K562 (cell line): Measurements from ENCODE around the gene LSM12. TPM values are rescaled to one million over a fixed set of nuclear protein-coding genes. Genes with fewer than 3 reads are reported as not detected.

Experiments
- ADNP ChIP-seq: fragments of 200-800 bp; sonication (Bioruptor generic); IDR thresholded peaks from 2 replicates; pipeline ENCODE4 v1.6.1; 2016; ENCODE audit warnings: missing genetic modification characterization, missing compliant biosample characterization
- ARID3A ChIP-seq: IDR thresholded peaks from 2 replicates; pipeline ENCODE4 v1.6.1; 2012; ENCODE audit warnings: low read depth, low read length, improper control_type of control experiment, borderline replicate concordance
- ARNT ChIP-seq, 2 experiments: fragments of 450-650 bp; IDR thresholded peaks; 2 replicates each; pipeline ENCODE4 v1.6.1; 2016; ENCODE audit warnings: mild to moderate bottlenecking in 1 of 2
- BDP1 ChIP-seq: IDR thresholded peaks from 3 replicates; pipeline ENCODE4 v1.6.1; 2011; ENCODE audit not compliant: insufficient read length, insufficient read depth
- BRD9 ChIP-seq: fragments of 450-650 bp; IDR thresholded peaks from 2 replicates; pipeline ENCODE4 v1.6.1; 2018; ENCODE audit warnings: low read depth; ENCODE audit not compliant: partially characterized antibody
- CBFA2T2 ChIP-seq: fragments of 450-650 bp; conservative IDR thresholded peaks from 2 replicates; pipeline ENCODE4 v1.6.1; 2017; ENCODE audit warnings: mild to moderate bottlenecking
- ELF4 ChIP-seq: fragments of 450-650 bp; formaldehyde crosslinking; IDR thresholded peaks from 2 replicates; pipeline ENCODE4 v1.4.0; 2022; ENCODE audit warnings: missing genetic modification characterization
- GATA2 ChIP-seq: sonication (generic); formaldehyde crosslinking; IDR thresholded peaks from 2 replicates; pipeline ENCODE4 v1.4.0; 2020; ENCODE audit warnings: mild to moderate bottlenecking, missing genetic modification reagents
- GTF2F1 ChIP-seq: IDR thresholded peaks from 2 replicates; pipeline ENCODE4 v1.6.1; 2011; ENCODE audit warnings: low read depth, low read length, improper control_type of control experiment
- HDAC3 ChIP-seq: fragments of 450-650 bp; IDR thresholded peaks from 2 replicates; pipeline ENCODE4 v1.6.1; 2018; ENCODE audit warnings: borderline replicate concordance, mild to moderate bottlenecking, moderate library complexity; ENCODE audit not compliant: partially characterized antibody
- HDAC6 ChIP-seq: IDR thresholded peaks from 2 replicates; pipeline ENCODE4 v1.6.1; 2012; ENCODE audit warnings: low read depth, mild to moderate bottlenecking, control low read depth, inconsistent platforms, low read length, moderate library complexity
- HOXB6 ChIP-seq: fragments of 250-450 bp; sonication (Bioruptor Pico); IDR thresholded peaks from 2 replicates; pipeline ENCODE4 v1.5.1; 2022; ENCODE audit warnings: mild to moderate bottlenecking, borderline replicate concordance
- L3MBTL2 ChIP-seq: fragments of 450-650 bp; IDR thresholded peaks from 2 replicates; pipeline ENCODE4 v1.6.1; 2016; ENCODE audit warnings: mild to moderate bottlenecking, moderate library complexity
- PHTF2 ChIP-seq: fragments of 250-450 bp; sonication (Bioruptor Pico); IDR thresholded peaks from 2 replicates; pipeline ENCODE4 v1.5.0; 2021; ENCODE audit warnings: mild to moderate bottlenecking
- POLR2B ChIP-seq: fragments of 450-650 bp; IDR thresholded peaks from 2 replicates; pipeline ENCODE4 v1.6.1; 2018; ENCODE audit warnings: low read depth; ENCODE audit not compliant: partially characterized antibody
- POU5F1 ChIP-seq: fragments of 150-350 bp; IDR thresholded peaks from 2 replicates; pipeline ENCODE4 v1.6.1; 2014; ENCODE audit warnings: borderline replicate concordance, low read length, low read depth, mild to moderate bottlenecking; ENCODE audit not compliant: partially characterized antibody
- RFX7 ChIP-seq: fragments of 250-450 bp; sonication (Bioruptor Pico); IDR thresholded peaks from 2 replicates; pipeline ENCODE4 v1.5.1; 2021; ENCODE audit warnings: mild to moderate bottlenecking
- RNF2 ChIP-seq: sonication (generic); IDR thresholded peaks from 2 replicates; pipeline ENCODE4 v1.6.1; 2016
- SMARCA4 ChIP-seq: fragments of 450-650 bp; IDR thresholded peaks from 2 replicates; pipeline ENCODE4 v1.6.1; 2016
- SMC3 ChIP-seq: conservative IDR thresholded peaks from 2 replicates; pipeline ENCODE4 v1.6.1; 2011; ENCODE audit warnings: low read depth, low read length, improper control_type of control experiment; ENCODE audit not compliant: insufficient read depth
- SOX6 ChIP-seq: fragments of 450-650 bp; IDR thresholded peaks from 2 replicates; pipeline ENCODE4 v1.6.1; 2014; ENCODE audit warnings: mild to moderate bottlenecking
- SRSF9 ChIP-seq: fragments of 200-400 bp; formaldehyde crosslinking; IDR thresholded peaks from 2 replicates; pipeline ENCODE4 v1.6.1; 2017; ENCODE audit warnings: low read depth, low read length, borderline replicate concordance
- TBP ChIP-seq: optimal IDR thresholded peaks from 2 replicates; pipeline ENCODE3; 2011; ENCODE audit warnings: low read depth, low read length, improper control_type of control experiment
- TCF7 ChIP-seq: sonication (generic); IDR thresholded peaks from 2 replicates; pipeline ENCODE4 v1.6.1; 2016; ENCODE audit warnings: antibody characterized with exemption, borderline replicate concordance
- TEAD2 ChIP-seq: fragments of 450-650 bp; IDR thresholded peaks from 2 replicates; pipeline ENCODE4 v1.6.1; 2016; ENCODE audit warnings: missing genetic modification characterization, control low read depth, missing compliant biosample characterization
- TRIM24 ChIP-seq, 2 experiments: fragments of 450-650 bp; IDR thresholded peaks; 2 replicates each; pipeline ENCODE4 v1.6.1; 2016
- ZBTB9 ChIP-seq: fragments of 450-650 bp; formaldehyde crosslinking; IDR thresholded peaks from 2 replicates; pipeline ENCODE4 v1.4.0; 2020; ENCODE audit warnings: mild to moderate bottlenecking, moderate library complexity
- ZNF445 ChIP-seq: fragments of 250-450 bp; sonication (Bioruptor Pico); IDR thresholded peaks from 2 replicates; pipeline ENCODE4 v1.4.0; 2020; ENCODE audit warnings: low read depth, mild to moderate bottlenecking, moderate library complexity
- ZNF76 ChIP-seq: fragments of 250-450 bp; sonication (Bioruptor Pico); IDR thresholded peaks from 2 replicates; pipeline ENCODE4 v1.4.0; 2020; ENCODE audit warnings: mild to moderate bottlenecking, moderate library complexity, borderline replicate concordance
- polyA plus RNA-seq, 8 experiments: library from polyadenylated mRNA; depleted of rRNA in 4 of 8; stranded (reverse) in 5 of 8; unstranded in 3 of 8; fragments of >200 nt; fragmentation: Nextera tagmentation in 2 of 8; fragmentation: Illumina TruSeq in 1 of 8; extraction: Ambion mirVana in 2 of 8; extraction: Trizol in 1 of 8; gene quantifications; 2 replicates each; pipeline versions ENCODE4 v1.2.1 to v1.2.3, GENCODE V29; 2011 to 2014; ENCODE audit warnings: inconsistent platforms in 1 of 8, missing spikeins in 1 of 8
- total RNA-seq, 7 experiments: library from RNA; depleted of rRNA in 6 of 7; stranded (reverse); fragments of >200 nt in 6 of 7; fragmentation: Illumina TruSeq in 2 of 7; extraction: Trizol in 2 of 7; gene quantifications; 2 replicates each; pipeline versions ENCODE4 v1.2.1 to v1.2.3, GENCODE V29; 2011 to 2021; ENCODE audit warnings: low replicate concordance in 1 of 7
- TF ChIP-seq, protein P1 (sequence below): IDR thresholded peaks from 2 replicates; pipeline ENCODE4 v1.6.1; 2011; ENCODE audit not compliant: insufficient read length; ENCODE audit errors: extremely low read depth

The LSM12 gene
- total and polyA plus RNA-seq, 9 of the 15 experiments (the other 6 are each of a cell fraction or from before 2014, with no cell fraction given) = 53.0 to 258 (median 89.3) TPM

GRCh38 chr17:44069974-44070454 lies 3.5 kb upstream of the LSM12 start (continued):
- TF ChIP-seq, protein P1, sequence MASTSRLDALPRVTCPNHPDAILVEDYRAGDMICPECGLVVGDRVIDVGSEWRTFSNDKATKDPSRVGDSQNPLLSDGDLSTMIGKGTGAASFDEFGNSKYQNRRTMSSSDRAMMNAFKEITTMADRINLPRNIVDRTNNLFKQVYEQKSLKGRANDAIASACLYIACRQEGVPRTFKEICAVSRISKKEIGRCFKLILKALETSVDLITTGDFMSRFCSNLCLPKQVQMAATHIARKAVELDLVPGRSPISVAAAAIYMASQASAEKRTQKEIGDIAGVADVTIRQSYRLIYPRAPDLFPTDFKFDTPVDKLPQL = peak; percentile 92
- TF ChIP-seq TCF7 (no peak), ADNP (no peak), BDP1 (no peak), ZNF445 (CRISPR knock-in tag) (no peak), HOXB6 (CRISPR knock-in tag) (no peak), TRIM24 (IDR thresholded peaks at IDR 0.05) (no peak), GTF2F1 (peak; percentile 79; the same call in 1 of the 2 replicates), PHTF2 (CRISPR knock-in tag) (no peak), ARNT (IDR thresholded peaks at IDR 0.05) (peak in 1 of 2 experiments; percentile 23; a peak in 1 of 4 replicates), GATA2 (CRISPR knock-in tag) (peak; percentile 26; the same call in 1 of the 2 replicates), SMC3 (no peak), POLR2B (peak; percentile 37), HDAC3 (no peak), CBFA2T2 (no peak), ARID3A (no peak), SOX6 (no peak), POU5F1 (no peak), RFX7 (no peak), TEAD2 (tag) (no peak), HDAC6 (no peak), ELF4 (CRISPR knock-in tag) (no peak), L3MBTL2 (no peak), RNF2 (no peak), SRSF9 (no peak), TBP (peak; percentile 96), BRD9 (peak; percentile 51), SMARCA4 (peak; percentile 61; the same call in 1 of the 2 replicates), ZBTB9 (no peak), ZNF76 (CRISPR knock-in tag) (no peak)
